DND-41 (cell line): ENCODE measurements around the gene ANKS1B.

ENCODE experiments used
- EZH2 ChIP-seq: IDR thresholded peaks from 3 replicates; pipeline ENCODE4 v1.6.1; 2012; ENCODE audit warnings: borderline replicate concordance, low read depth, mild to moderate bottlenecking, moderate library complexity, low read length, inconsistent platforms; ENCODE audit not compliant: severe bottlenecking
- TF ChIP-seq, protein P1 (sequence below): IDR thresholded peaks from 2 replicates; pipeline ENCODE4 v1.5.1; 2012; ENCODE audit warnings: borderline replicate concordance, low read length, moderate library complexity, mild to moderate bottlenecking; ENCODE audit not compliant: poor library complexity, severe bottlenecking; ENCODE audit errors: extremely low read depth

DNA sequence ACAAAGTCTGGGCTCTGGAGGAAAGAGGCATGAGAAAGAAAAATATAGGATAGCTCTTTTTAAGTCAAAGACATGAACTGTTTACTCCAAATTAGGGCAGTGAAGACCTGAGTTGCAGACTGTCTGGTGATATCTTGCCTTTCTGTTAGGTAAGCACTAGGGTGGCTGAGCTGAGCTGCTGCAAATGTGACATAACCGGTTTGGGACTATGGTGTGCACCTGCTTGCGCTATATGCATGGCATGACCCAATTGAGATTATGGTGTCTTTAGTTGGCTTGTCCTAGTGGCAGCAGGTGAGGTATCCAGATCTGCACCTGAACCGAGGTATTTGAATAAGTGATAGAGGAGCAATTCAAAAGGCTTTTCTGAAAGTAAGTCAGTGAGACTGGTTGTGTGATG is 994.1 kb downstream of the ANKS1B start:
- TF ChIP-seq, protein P1, sequence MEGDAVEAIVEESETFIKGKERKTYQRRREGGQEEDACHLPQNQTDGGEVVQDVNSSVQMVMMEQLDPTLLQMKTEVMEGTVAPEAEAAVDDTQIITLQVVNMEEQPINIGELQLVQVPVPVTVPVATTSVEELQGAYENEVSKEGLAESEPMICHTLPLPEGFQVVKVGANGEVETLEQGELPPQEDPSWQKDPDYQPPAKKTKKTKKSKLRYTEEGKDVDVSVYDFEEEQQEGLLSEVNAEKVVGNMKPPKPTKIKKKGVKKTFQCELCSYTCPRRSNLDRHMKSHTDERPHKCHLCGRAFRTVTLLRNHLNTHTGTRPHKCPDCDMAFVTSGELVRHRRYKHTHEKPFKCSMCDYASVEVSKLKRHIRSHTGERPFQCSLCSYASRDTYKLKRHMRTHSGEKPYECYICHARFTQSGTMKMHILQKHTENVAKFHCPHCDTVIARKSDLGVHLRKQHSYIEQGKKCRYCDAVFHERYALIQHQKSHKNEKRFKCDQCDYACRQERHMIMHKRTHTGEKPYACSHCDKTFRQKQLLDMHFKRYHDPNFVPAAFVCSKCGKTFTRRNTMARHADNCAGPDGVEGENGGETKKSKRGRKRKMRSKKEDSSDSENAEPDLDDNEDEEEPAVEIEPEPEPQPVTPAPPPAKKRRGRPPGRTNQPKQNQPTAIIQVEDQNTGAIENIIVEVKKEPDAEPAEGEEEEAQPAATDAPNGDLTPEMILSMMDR: no peak
- TF ChIP-seq EZH2: no peak
